ENCODE results near the gene FAM13B.

DNA sequence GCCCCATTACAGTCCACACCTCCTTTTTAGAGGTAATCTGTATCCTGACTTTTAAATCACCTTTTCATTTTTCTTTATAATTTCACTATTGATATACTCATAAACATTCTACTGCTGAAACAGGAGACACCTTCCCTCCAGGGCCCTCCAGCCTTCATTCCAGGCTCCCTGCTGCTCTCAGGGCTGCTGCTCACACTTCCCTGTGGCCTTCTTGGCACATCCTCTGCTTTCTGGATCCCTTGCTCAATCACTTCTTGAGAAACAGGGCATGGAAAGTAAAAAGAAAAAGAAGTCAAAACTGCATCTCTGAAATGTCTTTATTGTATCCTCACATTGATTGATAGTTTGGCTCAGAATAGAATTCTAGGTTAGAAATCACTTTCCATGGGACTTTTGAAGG lies 31.6 kb upstream of the FAM13B start:
- TF ChIP-seq, protein P1, sequence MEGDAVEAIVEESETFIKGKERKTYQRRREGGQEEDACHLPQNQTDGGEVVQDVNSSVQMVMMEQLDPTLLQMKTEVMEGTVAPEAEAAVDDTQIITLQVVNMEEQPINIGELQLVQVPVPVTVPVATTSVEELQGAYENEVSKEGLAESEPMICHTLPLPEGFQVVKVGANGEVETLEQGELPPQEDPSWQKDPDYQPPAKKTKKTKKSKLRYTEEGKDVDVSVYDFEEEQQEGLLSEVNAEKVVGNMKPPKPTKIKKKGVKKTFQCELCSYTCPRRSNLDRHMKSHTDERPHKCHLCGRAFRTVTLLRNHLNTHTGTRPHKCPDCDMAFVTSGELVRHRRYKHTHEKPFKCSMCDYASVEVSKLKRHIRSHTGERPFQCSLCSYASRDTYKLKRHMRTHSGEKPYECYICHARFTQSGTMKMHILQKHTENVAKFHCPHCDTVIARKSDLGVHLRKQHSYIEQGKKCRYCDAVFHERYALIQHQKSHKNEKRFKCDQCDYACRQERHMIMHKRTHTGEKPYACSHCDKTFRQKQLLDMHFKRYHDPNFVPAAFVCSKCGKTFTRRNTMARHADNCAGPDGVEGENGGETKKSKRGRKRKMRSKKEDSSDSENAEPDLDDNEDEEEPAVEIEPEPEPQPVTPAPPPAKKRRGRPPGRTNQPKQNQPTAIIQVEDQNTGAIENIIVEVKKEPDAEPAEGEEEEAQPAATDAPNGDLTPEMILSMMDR (IDR thresholded peaks at IDR 0.05 in 2 of 3, conservative IDR thresholded peaks at IDR 0.05 in 1 of 3; ENCODE audit: control insufficient read depth in 2 of 3, extremely low read depth in 1 of 3, insufficient read depth in 1 of 3, low read depth in 3 of 3, low read length in 3 of 3): no peak
- no peak for TF ChIP-seq EZH2 (IDR thresholded peaks at IDR 0.05; ENCODE audit: borderline replicate concordance, control insufficient read depth, low read depth, low read length)
- TF ChIP-seq, protein P2, sequence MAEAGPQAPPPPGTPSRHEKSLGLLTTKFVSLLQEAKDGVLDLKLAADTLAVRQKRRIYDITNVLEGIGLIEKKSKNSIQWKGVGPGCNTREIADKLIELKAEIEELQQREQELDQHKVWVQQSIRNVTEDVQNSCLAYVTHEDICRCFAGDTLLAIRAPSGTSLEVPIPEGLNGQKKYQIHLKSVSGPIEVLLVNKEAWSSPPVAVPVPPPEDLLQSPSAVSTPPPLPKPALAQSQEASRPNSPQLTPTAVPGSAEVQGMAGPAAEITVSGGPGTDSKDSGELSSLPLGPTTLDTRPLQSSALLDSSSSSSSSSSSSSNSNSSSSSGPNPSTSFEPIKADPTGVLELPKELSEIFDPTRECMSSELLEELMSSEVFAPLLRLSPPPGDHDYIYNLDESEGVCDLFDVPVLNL (IDR thresholded peaks at IDR 0.05; ENCODE audit: low read depth, low read length): no peak
- no peak for TF ChIP-seq FOXK2 (IDR thresholded peaks at IDR 0.05)
- TF ChIP-seq POLR2A (IDR thresholded peaks at IDR 0.05; ENCODE audit: low read depth, low read length): no peak
- TF ChIP-seq EP300 (IDR thresholded peaks at IDR 0.05; ENCODE audit: borderline replicate concordance in 1 of 2, control insufficient read depth in 1 of 2, low read depth in 2 of 2, low read length in 2 of 2): no peak
- no peak for TF ChIP-seq YY1 (IDR thresholded peaks at IDR 0.05; ENCODE audit: low read depth, low read length)
- TF ChIP-seq IKZF2 (IDR thresholded peaks at IDR 0.05): no peak

All from GM12878 (cell line).